Skeletal muscle satellite cell (primary cell): ENCODE results near the gene LIPI.
A peak's percentile ranks its signal among the peaks of the same experiment; 100 is the strongest.
"Not testable (repeated sequence)": the region's sequence is repeated elsewhere in the genome, so short reads cannot be mapped to it uniquely, and the experiment has no call there.

Experiments
- H3K27me3 ChIP-seq: 2 replicates; pipeline ENCODE4 v1.7.0; 2013; ENCODE audit warnings: low read length; ENCODE audit not compliant: control insufficient read depth, insufficient read depth
- H3K36me3 ChIP-seq: 2 replicates; pipeline ENCODE4 v1.7.0; 2013; ENCODE audit warnings: mild to moderate bottlenecking, control low read depth, low read length; ENCODE audit not compliant: insufficient read depth
- H3K4me1 ChIP-seq: 2 replicates; pipeline ENCODE4 v1.7.0; 2013; ENCODE audit warnings: low read length; ENCODE audit not compliant: control insufficient read depth, insufficient read depth
- H3K4me2 ChIP-seq: 2 replicates; pipeline ENCODE4 v1.7.0; 2013; ENCODE audit warnings: mild to moderate bottlenecking, low read length
- H3K4me3 ChIP-seq: 2 replicates; pipeline ENCODE4 v1.7.0; 2013; ENCODE audit warnings: low read length
- H3K9ac ChIP-seq: 2 replicates; pipeline ENCODE4 v1.7.0; 2013; ENCODE audit warnings: mild to moderate bottlenecking, low read depth, low read length, moderate library complexity
- H3K9me3 ChIP-seq: replicated peaks from 2 replicates; pipeline ENCODE4 v1.7.0; 2013; ENCODE audit warnings: mild to moderate bottlenecking, control low read depth, low read length

Gene LIPI

GRCh38 chr21:14229399-14229798, 18.6 kb upstream of the LIPI start:
- H3K4me3 ChIP-seq = no peak overlapping the region
- H3K9ac ChIP-seq = no peak overlapping the region
- no peaks in the 10 kb centered on the region for H3K4me1 ChIP-seq
- no peak overlapping the region for H3K4me2 ChIP-seq
- H3K9me3 ChIP-seq = no peaks in the 10 kb centered on the region
- no peaks in the 10 kb centered on the region for H3K27me3 ChIP-seq
- no peaks in the 10 kb centered on the region for H3K36me3 ChIP-seq

- Histone ChIP-seq H3K9me3 (no peaks in the 10 kb centered on the region), H3K4me2 (no peak overlapping the region), H3K27me3 (no peaks in the 10 kb centered on the region), H3K4me3 (no peak overlapping the region), H3K4me1 (no peaks in the 10 kb centered on the region), H3K36me3 (no peaks in the 10 kb centered on the region), H3K9ac (no peak overlapping the region)
These were observed 12.6 kb upstream of the LIPI start for GRCh38 chr21:14223365-14223764.

GRCh38 chr21:14215971-14216641, 5.4 kb upstream of the LIPI start, which contains the start of gene RBM11:
RBM11 (plus strand) TSS chr21:14216157; CDS start chr21:14216187, 30 bp downstream.
- Histone ChIP-seq H3K27me3 (peaks cover 5% of the 10 kb centered on the region), H3K9ac (peak within 1 kb of the TSS; percentile 38), H3K4me3 (peak within 1 kb of the TSS; percentile 73), H3K36me3 (no peaks in the 10 kb centered on the region), H3K4me2 (peak within 1 kb of the TSS; percentile 83), H3K9me3 (no peaks in the 10 kb centered on the region), H3K4me1 (no peaks in the 10 kb centered on the region)

- H3K4me3 ChIP-seq = no peak overlapping the region
- no peaks in the 10 kb centered on the region for H3K9me3 ChIP-seq
- no peak overlapping the region for H3K4me2 ChIP-seq
- H3K9ac ChIP-seq = no peak overlapping the region
- H3K36me3 ChIP-seq = no peaks in the 10 kb centered on the region
- H3K4me1 ChIP-seq = no peaks in the 10 kb centered on the region
- H3K27me3 ChIP-seq = peaks cover 5% of the 10 kb centered on the region
These were observed 2.4 kb upstream of the LIPI start for GRCh38 chr21:14213164-14213563.

GRCh38 chr21:14206222-14206621, 4.5 kb downstream of the LIPI start:
- H3K9me3 ChIP-seq = no peaks in the 10 kb centered on the region
- no peaks in the 10 kb centered on the region for H3K27me3 ChIP-seq
- no peak overlapping the region for H3K4me2 ChIP-seq
- no peaks in the 10 kb centered on the region for H3K4me1 ChIP-seq
- H3K4me3 ChIP-seq = no peak overlapping the region
- H3K36me3 ChIP-seq = no peaks in the 10 kb centered on the region
- H3K9ac ChIP-seq = no peak overlapping the region

- not testable (repeated sequence) for H3K36me3 ChIP-seq, H3K4me3 ChIP-seq, H3K9ac ChIP-seq, H3K9me3 ChIP-seq, H3K27me3 ChIP-seq, H3K4me1 ChIP-seq, H3K4me2 ChIP-seq
These were observed 44.1 kb downstream of the LIPI start for GRCh38 chr21:14166463-14167223.

GRCh38 chr21:14143999-14144398, 66.8 kb downstream of the LIPI start:
- Histone ChIP-seq H3K27me3 (no peaks in the 10 kb centered on the region), H3K4me2 (no peak overlapping the region), H3K36me3 (no peaks in the 10 kb centered on the region), H3K9ac (no peak overlapping the region), H3K4me3 (no peak overlapping the region), H3K4me1 (no peaks in the 10 kb centered on the region), H3K9me3 (no peaks in the 10 kb centered on the region)

- Histone ChIP-seq H3K4me2 (no peak overlapping the region), H3K36me3 (no peaks in the 10 kb centered on the region), H3K9me3 (no peaks in the 10 kb centered on the region), H3K9ac (no peak overlapping the region), H3K4me1 (no peaks in the 10 kb centered on the region), H3K27me3 (no peaks in the 10 kb centered on the region), H3K4me3 (no peak overlapping the region)
These were observed 86.5 kb downstream of the LIPI start for GRCh38 chr21:14124266-14124665.

- H3K4me1 ChIP-seq = no peaks in the 10 kb centered on the region
These were observed 89.0 kb downstream of the LIPI start for GRCh38 chr21:14121719-14122118.

GRCh38 chr21:14120091-14120734, 90.5 kb downstream of the LIPI start:
- Histone ChIP-seq H3K36me3 (no peaks in the 10 kb centered on the region), H3K27me3 (no peaks in the 10 kb centered on the region), H3K4me2 (no peak overlapping the region), H3K4me3 (no peak overlapping the region), H3K9me3 (no peaks in the 10 kb centered on the region), H3K9ac (no peak overlapping the region), H3K4me1 (no peaks in the 10 kb centered on the region)

More at GRCh38 chr21:14121719-14122118, 89.0 kb downstream of the LIPI start:
- Histone ChIP-seq H3K9ac (no peak overlapping the region), H3K27me3 (no peaks in the 10 kb centered on the region), H3K36me3 (no peaks in the 10 kb centered on the region), H3K4me3 (no peak overlapping the region), H3K4me2 (no peak overlapping the region), H3K9me3 (no peaks in the 10 kb centered on the region)

GRCh38 chr21:14119038-14119437, 91.7 kb downstream of the LIPI start:
- Histone ChIP-seq H3K4me2 (no peak overlapping the region), H3K4me1 (no peaks in the 10 kb centered on the region), H3K27me3 (no peaks in the 10 kb centered on the region), H3K9me3 (no peaks in the 10 kb centered on the region), H3K4me3 (no peak overlapping the region), H3K36me3 (no peaks in the 10 kb centered on the region), H3K9ac (no peak overlapping the region)
